GM12878 (cell line): ENCODE measurements around the gene NOS2. TPM values are rescaled to one million over a fixed set of nuclear protein-coding genes. Genes with fewer than 3 reads are reported as not detected.

Source experiments
- ATF7 ChIP-seq: fragments of 450-650 bp; IDR thresholded peaks from 2 replicates; pipeline ENCODE4 v1.6.1; 2016; ENCODE audit warnings: low read depth, mild to moderate bottlenecking
- BCL11A ChIP-seq: IDR thresholded peaks from 2 replicates; pipeline ENCODE4 v1.6.1; 2011; ENCODE audit warnings: low read depth, low read length
- MEF2A ChIP-seq: IDR thresholded peaks from 2 replicates; pipeline ENCODE4 v1.6.1; 2011; ENCODE audit warnings: low read depth, mild to moderate bottlenecking, low read length, moderate library complexity; ENCODE audit not compliant: insufficient read depth
- MTA2 ChIP-seq: fragments of 450-650 bp; IDR thresholded peaks from 2 replicates; pipeline ENCODE4 v1.6.1; 2016; ENCODE audit warnings: low read depth, mild to moderate bottlenecking, moderate library complexity
- MYC ChIP-seq: IDR thresholded peaks from 2 replicates; pipeline ENCODE4 v1.6.1; 2011; ENCODE audit warnings: mild to moderate bottlenecking, low read length, moderate library complexity, inconsistent platforms; ENCODE audit not compliant: insufficient read depth, insufficient replicate concordance, insufficient read length, severe bottlenecking
- NFIC ChIP-seq: IDR thresholded peaks from 2 replicates; pipeline ENCODE4 v1.6.1; 2012; ENCODE audit warnings: low read depth, mild to moderate bottlenecking, inconsistent platforms, low read length, moderate library complexity
- TARDBP ChIP-seq: IDR thresholded peaks from 2 replicates; pipeline ENCODE4 v1.6.1; 2016; ENCODE audit warnings: borderline replicate concordance
- YY1 ChIP-seq: IDR thresholded peaks from 2 replicates; pipeline ENCODE4 v1.6.1; 2011; ENCODE audit warnings: low read depth, mild to moderate bottlenecking, low read length
- polyA plus RNA-seq, 11 experiments: library from polyadenylated mRNA; depleted of rRNA in 4 of 11; unstranded in 6 of 11; stranded (reverse) in 5 of 11; fragments of >200 nt; fragmentation: Nextera tagmentation in 4 of 11; fragmentation: Illumina TruSeq in 1 of 11; extraction: Ambion mirVana in 4 of 11; extraction: Trizol in 1 of 11; gene quantifications; 1 replicate in 1 of 11; 2 replicates in 10 of 11; pipeline versions ENCODE4 v1.2.1 to v1.2.3, GENCODE V29; 2011 to 2016; ENCODE audit warnings: inconsistent platforms in 2 of 11, missing spikeins in 2 of 11, low read depth in 1 of 11
- total RNA-seq, 4 experiments: library from RNA; depleted of rRNA in 3 of 4; stranded (reverse); fragments of >200 nt in 3 of 4; fragmentation: Illumina TruSeq in 1 of 4; extraction: Trizol in 1 of 4; gene quantifications; 2 replicates each; pipeline versions ENCODE4 v1.2.1 to v1.2.3, GENCODE V29; 2013 to 2021
- TF ChIP-seq, protein P1 (sequence below): IDR thresholded peaks from 2 replicates; pipeline ENCODE4 v1.6.1; 2012; ENCODE audit warnings: low read length, inconsistent platforms
- TF ChIP-seq, protein P2 (sequence below): fragments of 450-650 bp; IDR thresholded peaks from 2 replicates; pipeline ENCODE4 v1.6.1; 2017; ENCODE audit warnings: low read depth, mild to moderate bottlenecking, moderate library complexity
- TF ChIP-seq, protein P3 (sequence below): fragments of 450-650 bp; formaldehyde crosslinking; IDR thresholded peaks from 2 replicates; pipeline ENCODE4 v1.5.0; 2022; ENCODE audit warnings: mild to moderate bottlenecking, missing genetic modification characterization
- TF ChIP-seq, protein P4 (sequence below): IDR thresholded peaks from 2 replicates; pipeline ENCODE4 v1.6.1; 2011; ENCODE audit warnings: borderline replicate concordance, low read depth, mild to moderate bottlenecking, moderate library complexity, low read length; ENCODE audit not compliant: insufficient read depth, poor library complexity, severe bottlenecking
- TF ChIP-seq, protein P5 (sequence below): fragments of 450-650 bp; formaldehyde crosslinking; IDR thresholded peaks from 2 replicates; pipeline ENCODE4 v1.4.0; 2020; ENCODE audit warnings: mild to moderate bottlenecking, moderate library complexity

The NOS2 gene
- total and polyA plus RNA-seq, 10 of the 15 experiments (the other 5 are each of a cell fraction or from before 2014, with no cell fraction given), result 0.01 to 0.05 (median 0.01) TPM; not detected in 7

GRCh38 chr17:27810211-27810901, 10.0 kb upstream of the NOS2 start (continued):
- TF ChIP-seq, protein P1, sequence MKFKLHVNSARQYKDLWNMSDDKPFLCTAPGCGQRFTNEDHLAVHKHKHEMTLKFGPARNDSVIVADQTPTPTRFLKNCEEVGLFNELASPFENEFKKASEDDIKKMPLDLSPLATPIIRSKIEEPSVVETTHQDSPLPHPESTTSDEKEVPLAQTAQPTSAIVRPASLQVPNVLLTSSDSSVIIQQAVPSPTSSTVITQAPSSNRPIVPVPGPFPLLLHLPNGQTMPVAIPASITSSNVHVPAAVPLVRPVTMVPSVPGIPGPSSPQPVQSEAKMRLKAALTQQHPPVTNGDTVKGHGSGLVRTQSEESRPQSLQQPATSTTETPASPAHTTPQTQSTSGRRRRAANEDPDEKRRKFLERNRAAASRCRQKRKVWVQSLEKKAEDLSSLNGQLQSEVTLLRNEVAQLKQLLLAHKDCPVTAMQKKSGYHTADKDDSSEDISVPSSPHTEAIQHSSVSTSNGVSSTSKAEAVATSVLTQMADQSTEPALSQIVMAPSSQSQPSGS, result peak; percentile 84
- TF ChIP-seq NFIC (peak; percentile 84; the same call in 1 of the 2 replicates), MTA2 (peak; percentile 53; the same call in 1 of the 2 replicates), MEF2A (0 out of 2 replicates have a peak, but pooled peaks have one; percentile 18), BCL11A (peak; percentile 59; the same call in 1 of the 2 replicates), TARDBP (no peak), ATF7 (peak; percentile 75), MYC (no peak), YY1 (0 out of 2 replicates have a peak, but pooled peaks have one; percentile 43)
- TF ChIP-seq, protein P2, sequence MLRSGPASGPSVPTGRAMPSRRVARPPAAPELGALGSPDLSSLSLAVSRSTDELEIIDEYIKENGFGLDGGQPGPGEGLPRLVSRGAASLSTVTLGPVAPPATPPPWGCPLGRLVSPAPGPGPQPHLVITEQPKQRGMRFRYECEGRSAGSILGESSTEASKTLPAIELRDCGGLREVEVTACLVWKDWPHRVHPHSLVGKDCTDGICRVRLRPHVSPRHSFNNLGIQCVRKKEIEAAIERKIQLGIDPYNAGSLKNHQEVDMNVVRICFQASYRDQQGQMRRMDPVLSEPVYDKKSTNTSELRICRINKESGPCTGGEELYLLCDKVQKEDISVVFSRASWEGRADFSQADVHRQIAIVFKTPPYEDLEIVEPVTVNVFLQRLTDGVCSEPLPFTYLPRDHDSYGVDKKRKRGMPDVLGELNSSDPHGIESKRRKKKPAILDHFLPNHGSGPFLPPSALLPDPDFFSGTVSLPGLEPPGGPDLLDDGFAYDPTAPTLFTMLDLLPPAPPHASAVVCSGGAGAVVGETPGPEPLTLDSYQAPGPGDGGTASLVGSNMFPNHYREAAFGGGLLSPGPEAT, result peak; percentile 69; the same call in 1 of the 2 replicates
- TF ChIP-seq, protein P3, sequence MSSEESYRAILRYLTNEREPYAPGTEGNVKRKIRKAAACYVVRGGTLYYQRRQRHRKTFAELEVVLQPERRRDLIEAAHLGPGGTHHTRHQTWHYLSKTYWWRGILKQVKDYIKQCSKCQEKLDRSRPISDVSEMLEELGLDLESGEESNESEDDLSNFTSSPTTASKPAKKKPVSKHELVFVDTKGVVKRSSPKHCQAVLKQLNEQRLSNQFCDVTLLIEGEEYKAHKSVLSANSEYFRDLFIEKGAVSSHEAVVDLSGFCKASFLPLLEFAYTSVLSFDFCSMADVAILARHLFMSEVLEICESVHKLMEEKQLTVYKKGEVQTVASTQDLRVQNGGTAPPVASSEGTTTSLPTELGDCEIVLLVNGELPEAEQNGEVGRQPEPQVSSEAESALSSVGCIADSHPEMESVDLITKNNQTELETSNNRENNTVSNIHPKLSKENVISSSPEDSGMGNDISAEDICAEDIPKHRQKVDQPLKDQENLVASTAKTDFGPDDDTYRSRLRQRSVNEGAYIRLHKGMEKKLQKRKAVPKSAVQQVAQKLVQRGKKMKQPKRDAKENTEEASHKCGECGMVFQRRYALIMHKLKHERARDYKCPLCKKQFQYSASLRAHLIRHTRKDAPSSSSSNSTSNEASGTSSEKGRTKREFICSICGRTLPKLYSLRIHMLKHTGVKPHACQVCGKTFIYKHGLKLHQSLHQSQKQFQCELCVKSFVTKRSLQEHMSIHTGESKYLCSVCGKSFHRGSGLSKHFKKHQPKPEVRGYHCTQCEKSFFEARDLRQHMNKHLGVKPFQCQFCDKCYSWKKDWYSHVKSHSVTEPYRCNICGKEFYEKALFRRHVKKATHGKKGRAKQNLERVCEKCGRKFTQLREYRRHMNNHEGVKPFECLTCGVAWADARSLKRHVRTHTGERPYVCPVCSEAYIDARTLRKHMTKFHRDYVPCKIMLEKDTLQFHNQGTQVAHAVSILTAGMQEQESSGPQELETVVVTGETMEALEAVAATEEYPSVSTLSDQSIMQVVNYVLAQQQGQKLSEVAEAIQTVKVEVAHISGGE, result peak; percentile 75
- TF ChIP-seq, protein P4, sequence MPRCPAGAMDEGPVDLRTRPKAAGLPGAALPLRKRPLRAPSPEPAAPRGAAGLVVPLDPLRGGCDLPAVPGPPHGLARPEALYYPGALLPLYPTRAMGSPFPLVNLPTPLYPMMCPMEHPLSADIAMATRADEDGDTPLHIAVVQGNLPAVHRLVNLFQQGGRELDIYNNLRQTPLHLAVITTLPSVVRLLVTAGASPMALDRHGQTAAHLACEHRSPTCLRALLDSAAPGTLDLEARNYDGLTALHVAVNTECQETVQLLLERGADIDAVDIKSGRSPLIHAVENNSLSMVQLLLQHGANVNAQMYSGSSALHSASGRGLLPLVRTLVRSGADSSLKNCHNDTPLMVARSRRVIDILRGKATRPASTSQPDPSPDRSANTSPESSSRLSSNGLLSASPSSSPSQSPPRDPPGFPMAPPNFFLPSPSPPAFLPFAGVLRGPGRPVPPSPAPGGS, result peak; percentile 52
- TF ChIP-seq, protein P5, sequence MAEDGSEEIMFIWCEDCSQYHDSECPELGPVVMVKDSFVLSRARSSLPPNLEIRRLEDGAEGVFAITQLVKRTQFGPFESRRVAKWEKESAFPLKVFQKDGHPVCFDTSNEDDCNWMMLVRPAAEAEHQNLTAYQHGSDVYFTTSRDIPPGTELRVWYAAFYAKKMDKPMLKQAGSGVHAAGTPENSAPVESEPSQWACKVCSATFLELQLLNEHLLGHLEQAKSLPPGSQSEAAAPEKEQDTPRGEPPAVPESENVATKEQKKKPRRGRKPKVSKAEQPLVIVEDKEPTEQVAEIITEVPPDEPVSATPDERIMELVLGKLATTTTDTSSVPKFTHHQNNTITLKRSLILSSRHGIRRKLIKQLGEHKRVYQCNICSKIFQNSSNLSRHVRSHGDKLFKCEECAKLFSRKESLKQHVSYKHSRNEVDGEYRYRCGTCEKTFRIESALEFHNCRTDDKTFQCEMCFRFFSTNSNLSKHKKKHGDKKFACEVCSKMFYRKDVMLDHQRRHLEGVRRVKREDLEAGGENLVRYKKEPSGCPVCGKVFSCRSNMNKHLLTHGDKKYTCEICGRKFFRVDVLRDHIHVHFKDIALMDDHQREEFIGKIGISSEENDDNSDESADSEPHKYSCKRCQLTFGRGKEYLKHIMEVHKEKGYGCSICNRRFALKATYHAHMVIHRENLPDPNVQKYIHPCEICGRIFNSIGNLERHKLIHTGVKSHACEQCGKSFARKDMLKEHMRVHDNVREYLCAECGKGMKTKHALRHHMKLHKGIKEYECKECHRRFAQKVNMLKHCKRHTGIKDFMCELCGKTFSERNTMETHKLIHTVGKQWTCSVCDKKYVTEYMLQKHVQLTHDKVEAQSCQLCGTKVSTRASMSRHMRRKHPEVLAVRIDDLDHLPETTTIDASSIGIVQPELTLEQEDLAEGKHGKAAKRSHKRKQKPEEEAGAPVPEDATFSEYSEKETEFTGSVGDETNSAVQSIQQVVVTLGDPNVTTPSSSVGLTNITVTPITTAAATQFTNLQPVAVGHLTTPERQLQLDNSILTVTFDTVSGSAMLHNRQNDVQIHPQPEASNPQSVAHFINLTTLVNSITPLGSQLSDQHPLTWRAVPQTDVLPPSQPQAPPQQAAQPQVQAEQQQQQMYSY (CRISPR knock-in tag), result 0 out of 2 replicates have a peak, but pooled peaks have one; percentile 25
